Germinal center (tissue), 1 donor: ENCODE data around the gene C21orf58.
A peak's percentile ranks its signal among the peaks of the same experiment; 100 is the strongest.
"Not testable (repeated sequence)": the region's sequence is repeated elsewhere in the genome, so short reads cannot be mapped to it uniquely, and the experiment has no call there.

Source experiments
- DNase-seq: peaks from one replicate; pipeline ENCODE4 v3.0.0; 2012; ENCODE audit warnings: mixed read lengths, low spot score

C21orf58 gene

DNA sequence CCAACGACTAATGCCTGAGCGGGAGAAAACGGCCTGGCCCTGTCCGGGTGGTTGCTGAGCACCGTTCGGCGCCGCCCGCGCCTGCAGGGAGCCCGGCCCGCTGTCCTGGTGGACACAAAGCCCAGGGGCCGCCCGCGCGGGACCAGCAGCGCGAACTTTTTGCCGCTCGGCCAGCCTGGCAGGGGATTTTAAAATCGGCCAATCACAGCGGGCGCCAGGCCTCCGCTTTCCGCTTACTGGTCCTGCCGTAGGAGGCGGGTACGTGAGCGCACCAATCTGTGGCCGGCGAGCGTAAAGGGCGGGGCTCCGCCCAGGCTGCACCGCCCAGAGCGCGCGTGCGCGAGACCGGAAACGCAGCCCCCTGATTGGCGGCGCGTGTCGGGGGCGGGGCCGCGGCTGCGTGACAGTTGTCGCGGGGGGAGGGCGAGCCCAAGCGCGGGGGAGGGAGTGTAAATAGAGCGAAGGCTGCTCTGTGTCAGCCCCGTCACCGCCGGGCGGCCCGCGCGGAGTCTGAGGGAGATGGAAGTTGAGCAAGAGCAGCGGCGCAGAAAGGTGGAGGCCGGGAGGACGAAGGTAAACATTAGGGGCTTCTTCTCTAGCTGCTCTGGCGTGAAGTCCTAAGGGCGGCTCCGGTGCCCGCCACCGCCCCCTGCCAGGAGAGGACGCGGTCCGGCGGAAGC, at the start of gene C21orf58, which contains the start of gene PCNT:
Gene C21orf58 (minus strand): TSS at position 161 of the 680 bp plus-strand sequence. CDS start 1,132 bp downstream, outside the sequence.
Gene PCNT (plus strand): TSS at position 447 of the 680 bp plus-strand sequence. CDS start 73 bp downstream, at position 520.
- DNase-seq: peak; percentile 99

DNA sequence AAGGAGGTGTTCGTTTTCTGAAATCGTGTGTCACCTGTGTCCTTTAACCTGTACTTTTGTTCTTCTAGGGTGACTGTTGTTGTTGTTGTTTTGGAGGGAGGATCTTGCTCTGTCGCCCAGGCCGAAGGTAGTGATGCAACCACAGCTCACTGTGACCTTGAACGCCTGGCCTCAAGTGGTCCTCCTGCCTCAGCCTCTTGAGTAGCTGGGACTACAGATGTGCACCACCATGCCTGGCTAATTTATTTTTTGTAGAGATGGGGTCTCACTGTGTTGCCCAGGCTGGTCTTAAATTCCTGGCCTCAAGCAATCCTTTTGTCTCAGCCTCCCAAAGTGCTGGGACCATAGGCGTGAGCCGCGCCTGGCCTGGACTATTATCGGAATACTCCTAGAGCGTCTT, 49.3 kb upstream of the C21orf58 start:
- not testable (repeated sequence) for DNase-seq

- no peak for DNase-seq
These were observed 48.4 kb upstream of the C21orf58 start for GRCh38 chr21:46372014-46372485.

DNA sequence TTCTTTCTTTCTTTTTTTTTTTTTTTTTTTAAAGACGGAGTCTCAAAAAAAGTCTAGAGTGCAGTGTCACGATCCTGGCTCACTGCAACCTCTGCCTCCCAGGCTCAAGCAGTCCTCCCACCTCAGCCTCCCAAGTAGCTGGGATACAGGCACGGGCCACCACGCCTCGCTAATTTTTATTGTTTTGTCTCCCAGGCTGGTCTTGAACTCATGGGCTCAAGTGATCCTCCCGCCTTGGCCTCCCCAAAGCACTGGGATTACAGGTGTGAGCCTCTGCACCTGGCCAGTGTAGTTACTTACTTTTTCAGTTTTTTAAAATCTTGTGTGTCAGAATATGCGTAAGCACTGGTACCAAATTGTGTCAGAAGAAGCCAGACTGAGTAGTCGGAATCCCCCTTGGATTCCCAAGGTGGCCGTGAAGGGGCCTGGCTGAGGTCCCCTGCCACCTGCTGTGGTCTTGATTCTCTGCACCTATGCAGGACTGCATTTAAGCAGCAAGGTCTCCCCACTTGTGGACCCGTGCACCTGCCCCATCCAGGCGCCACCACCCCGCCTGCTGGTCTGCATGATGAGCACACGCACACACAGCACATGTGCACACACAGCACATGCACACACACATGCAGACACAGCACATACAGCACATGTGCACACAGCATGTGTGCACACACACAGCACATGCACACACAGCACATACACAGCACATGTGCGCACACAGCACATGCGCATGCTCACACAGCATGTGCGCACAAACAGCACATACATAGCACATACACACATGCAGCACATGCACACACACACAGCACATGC, 47.7 kb upstream of the C21orf58 start:
- no peak for DNase-seq

DNA sequence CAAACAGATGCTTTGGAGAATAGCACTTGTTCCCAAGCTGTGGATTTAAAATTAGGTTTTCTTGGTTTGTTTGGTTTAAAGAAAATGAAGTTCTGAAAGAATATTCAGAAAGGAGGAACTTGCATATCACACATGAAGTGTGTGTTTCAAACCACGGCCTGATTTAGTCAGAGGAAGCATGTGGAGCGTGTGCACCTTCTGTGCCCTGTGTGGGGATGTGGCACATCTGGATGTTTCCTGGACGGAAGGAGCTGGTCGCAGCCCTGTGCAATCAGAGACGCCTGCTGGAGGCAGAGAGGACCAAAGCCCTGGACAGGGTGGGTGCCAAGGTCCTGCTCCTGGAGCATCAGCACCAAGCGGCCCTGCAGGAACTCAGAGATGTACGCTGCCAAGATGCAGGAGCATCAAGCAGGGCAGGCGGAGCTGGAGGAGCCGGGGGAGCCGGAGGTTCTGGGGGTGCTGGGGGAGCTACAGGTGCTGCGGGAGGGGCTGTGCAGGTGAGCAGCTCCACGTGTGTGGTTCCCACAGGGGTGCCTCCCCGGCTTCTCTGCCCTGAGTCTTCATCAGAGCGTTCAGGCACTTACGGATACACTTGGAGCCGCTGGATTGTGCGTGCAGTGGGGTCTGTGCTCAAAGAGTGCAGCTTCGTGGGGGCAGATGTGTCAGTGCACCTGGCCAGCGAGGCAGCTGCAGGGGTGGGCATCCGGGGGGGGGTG, 46.0 kb upstream of the C21orf58 start:
- no peak for DNase-seq

DNA sequence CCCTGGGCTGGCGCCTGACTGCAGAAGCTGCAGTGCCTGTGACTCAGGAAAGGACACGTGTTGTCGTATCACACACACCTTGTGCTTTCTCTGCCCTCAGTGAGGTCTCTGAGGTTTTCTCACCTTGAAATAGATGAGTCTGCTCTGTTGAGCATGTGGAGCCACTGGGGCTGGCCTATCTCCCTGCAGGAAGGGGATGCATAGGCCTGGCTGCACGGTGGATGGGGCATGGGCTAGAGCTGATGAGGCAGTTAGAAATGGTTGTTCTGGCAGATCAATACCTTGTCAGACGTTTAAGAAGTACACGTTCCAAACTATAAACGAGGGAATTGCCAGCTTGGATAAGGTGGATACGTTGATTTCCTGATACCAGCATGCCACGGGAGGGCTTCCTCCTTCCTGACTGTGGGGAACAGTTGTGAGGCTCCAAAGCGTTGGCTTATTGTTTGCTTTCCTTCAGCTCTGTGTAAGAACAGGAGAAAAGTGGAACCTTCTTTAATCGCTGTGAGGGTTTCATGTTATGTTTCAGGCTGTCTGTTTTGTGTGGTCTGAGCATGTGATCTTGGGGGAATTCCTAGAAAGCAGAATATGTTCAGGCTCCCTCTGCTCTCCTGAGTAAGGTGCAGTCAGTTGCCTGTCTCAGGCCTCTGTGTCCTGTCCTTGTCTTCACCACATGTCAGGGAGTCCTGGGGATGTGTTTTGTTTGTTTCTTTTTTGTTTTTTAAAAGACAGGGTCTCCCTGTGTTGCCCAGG, 45.0 kb upstream of the C21orf58 start:
- DNase-seq: no peak

DNA sequence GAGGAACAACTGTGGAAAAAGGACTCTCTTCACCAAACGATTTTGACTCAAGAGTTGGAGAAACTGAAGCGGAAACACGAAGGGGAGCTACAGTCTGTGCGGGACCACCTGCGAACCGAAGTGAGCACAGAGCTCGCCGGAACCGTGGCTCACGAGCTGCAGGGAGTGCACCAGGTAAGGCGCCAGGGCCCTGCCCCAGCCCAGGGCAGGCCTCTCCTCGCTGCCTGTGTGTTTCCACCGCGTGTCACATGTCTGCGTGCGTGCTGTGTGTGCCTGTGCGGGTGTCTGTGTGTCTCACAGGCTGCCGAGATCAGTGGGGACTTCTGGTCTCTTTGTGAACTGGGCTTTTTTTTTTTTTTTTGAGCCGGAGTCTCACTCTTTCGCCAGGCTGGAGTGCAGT, 43.3 kb upstream of the C21orf58 start:
- DNase-seq: no peak

- DNase-seq: no peak
These were observed 42.9 kb upstream of the C21orf58 start for GRCh38 chr21:46366561-46366960.

DNA sequence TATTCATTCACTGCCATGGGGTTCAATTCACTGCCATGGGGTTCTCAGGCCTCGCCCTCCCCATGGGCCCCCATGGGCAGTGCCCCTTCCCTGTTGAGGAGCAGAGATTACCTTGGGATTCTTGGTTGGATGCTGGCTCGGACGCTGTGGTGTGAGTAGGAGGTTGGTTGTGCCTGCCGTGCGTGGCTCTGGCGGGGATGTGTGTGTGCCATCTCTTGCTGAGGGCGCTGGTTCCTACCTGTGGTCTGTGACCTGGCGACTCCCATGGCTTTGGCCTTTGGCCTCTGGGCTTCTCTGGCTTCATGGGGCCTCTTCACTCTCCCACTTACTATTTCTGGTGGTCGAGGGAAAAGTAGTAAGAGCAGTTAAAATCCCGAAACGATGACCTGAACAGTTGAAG, 42.4 kb upstream of the C21orf58 start:
- no peak for DNase-seq

GRCh38 chr21:46363698-46364097, 40.0 kb upstream of the C21orf58 start:
- DNase-seq: no peak

DNA sequence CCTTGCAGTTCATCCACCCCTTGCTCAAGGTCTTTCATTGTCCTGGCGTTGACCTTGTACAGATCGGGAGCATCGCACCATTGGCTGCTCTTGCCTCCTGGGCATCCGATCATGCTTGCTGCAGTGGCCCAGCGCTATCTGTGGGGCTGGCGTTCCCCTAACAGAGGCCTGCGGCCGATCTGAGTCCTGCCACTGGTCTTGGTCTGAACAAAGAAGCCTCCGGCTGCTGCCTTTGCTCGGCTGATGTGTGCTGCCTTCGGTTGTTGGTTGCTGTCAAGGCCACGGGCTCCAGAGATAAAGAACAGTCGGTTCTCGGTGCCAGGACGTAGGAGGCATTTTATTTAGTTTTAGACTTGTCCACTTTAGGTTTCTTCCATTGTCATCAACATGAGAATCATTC, 39.3 kb upstream of the C21orf58 start:
- DNase-seq: no peak

DNA sequence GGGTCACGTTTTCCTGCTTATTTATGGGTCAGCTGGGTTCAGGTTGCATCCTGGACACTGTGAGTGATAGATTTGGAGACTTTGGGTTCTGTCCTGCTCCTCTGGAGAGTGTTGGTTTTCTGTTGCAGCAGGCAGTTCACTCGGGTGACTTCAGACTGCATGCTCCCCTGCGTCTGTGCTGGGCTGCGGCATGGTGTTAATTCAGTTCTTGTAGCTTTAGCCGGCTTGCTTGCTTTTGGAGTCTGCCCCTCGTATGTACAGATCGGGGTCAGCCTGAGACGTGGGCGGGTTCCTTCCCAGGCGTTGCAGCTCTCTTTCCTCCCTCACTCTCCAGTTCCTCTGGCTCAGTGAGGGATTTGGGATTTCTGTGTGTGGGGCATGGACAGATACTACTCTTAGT, 38.3 kb upstream of the C21orf58 start:
- DNase-seq: no peak

DNA sequence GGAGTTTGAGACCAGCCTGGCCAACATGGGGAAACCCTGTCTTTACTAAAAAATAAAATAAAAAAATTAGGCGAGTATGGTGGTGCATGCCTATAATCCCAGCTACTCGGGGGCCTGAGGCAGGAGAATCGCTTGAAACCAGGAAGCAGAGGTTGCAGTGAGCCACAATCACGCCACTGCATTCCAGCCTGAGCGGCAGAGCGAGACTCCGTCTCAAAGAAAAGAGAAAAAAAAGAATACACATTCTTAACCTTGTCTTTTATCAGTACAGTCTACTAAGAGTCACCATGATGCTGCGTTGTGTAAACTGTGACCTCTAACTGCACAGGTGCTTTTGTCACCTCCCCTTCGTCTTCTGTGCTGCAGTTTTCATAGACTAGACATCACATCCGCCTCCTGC, 37.5 kb upstream of the C21orf58 start:
- no peak for DNase-seq

- no peak for DNase-seq
These were observed 34.2 kb upstream of the C21orf58 start for GRCh38 chr21:46357684-46358425.

DNA sequence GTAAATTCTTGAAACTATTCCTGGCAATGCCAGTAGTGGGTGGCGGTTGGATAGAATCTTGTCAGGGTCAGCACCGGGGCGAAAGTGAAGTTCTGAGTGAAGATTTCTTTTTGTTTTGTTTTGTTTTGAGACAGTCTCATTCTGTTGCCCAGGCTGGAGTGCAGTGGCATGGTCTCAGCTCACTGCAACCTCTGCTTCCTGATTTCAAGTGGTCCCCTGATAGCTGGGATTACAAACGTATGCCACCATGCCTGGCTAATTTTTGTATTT, 33.6 kb upstream of the C21orf58 start:
- DNase-seq: no peak

- no peak for DNase-seq
These were observed 33.0 kb upstream of the C21orf58 start for GRCh38 chr21:46356494-46357334.

- no peak for DNase-seq
These were observed 32.3 kb upstream of the C21orf58 start for GRCh38 chr21:46356005-46356338.

DNA sequence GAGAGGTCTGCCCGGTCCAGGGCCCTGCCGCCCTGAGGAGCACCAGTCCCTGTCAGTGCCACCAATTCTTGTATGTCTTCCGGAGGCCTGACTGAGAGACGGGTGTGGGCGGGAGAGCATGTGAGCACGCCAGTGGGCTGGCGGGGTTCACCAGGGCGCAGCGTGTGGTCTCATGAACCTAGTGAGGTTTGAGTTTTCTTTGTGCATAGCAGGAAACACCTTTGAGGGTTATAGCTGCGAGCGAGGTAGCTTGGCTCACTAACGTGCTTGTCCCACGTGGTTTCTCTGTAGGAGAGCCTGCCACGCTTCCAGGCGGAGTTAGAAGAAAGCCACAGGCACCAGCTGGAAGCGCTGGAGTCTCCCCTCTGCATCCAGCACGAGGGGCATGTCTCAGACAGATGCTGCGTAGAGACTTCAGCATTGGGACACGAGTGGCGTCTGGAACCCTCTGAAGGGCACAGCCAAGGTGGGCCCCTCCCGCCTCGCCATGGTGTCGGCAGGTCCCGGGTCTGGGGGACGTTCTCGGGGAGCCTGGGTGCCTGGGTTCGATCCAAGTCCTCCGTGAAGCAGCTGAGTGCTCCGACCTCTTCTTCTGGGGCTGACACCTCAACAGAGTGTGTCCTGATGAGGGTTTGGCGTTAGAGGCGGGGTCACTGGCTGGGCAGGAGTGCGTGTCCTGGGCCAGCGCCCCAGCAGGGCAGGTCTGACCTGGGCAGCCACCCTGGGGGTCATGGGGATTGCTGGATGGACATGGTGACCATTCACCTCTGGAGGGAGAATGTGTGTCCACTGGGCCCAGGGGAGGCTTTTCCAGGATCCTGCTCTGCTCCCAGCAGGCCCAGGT, 31.7 kb upstream of the C21orf58 start:
- DNase-seq: no peak

- no peak for DNase-seq
These were observed 30.8 kb upstream of the C21orf58 start for GRCh38 chr21:46354518-46354917.

GRCh38 chr21:46354046-46354445, 30.4 kb upstream of the C21orf58 start:
- no peak for DNase-seq
